ENCODE measurements around the gene BCL7A.

BCL7A gene

GRCh38 chr12:122079532-122080081 is 57.9 kb downstream of the BCL7A start:
- DNase-seq: no peak

GRCh38 chr12:122080149-122081082 is 58.7 kb downstream of the BCL7A start:
- no peak for DNase-seq

DNA sequence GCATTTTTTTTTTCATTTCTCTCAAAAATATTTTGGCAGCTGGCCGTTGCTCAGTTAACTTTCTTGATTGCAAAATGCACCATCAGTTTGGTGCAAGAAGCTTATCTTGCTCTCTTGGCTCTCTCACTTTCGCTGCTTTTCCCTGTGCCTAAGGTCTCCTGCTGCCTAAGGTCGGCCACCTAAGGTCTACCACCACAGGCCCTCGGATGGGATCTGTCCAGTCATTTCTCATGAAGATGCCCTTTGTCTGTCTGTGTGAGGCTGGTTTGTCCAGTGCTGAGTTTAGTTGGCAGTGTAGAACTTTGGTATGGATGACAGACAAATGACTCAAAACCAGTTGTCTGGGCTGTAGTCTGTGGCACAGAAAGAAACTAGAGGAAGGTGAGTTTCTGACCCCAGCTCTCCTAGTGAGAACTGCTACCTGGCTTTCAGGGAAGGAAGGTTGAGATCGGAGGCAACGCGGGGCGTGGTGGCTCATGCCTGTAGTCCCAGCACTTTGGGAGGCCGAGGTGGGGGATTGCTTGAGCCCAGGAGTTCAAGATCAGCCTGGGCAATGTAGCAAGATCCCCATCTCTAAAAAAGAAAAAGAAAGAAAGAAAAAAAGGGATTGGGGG is 59.5 kb downstream of the BCL7A start:
- no peak for DNase-seq

DNA sequence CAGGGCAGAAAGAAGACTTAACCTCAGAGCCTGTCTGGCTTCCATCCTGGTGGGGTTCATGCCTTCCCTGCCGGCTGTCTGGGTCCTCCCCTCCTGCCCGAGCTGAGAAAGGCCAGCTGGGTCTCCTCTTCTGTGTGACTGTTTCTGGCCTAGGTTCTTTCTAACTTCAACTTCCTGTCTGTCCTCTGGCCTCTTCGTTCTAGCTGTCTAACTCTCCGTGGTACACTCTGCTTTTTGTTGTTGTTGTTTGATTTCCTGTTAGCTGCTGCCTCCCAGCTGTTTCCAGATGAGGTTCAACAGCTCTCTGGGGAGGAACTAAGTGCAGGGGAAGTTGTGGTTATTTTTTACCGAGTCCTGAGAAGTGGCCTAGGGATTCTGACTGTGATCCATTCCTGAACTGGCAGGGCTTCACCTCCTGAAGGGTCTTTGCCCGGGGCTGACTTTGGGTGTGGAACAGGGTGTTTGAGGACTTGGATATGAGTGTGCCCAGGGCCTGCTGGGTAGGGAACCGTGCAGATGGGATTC is 60.1 kb downstream of the BCL7A start:
- DNase-seq: no peak

DNA sequence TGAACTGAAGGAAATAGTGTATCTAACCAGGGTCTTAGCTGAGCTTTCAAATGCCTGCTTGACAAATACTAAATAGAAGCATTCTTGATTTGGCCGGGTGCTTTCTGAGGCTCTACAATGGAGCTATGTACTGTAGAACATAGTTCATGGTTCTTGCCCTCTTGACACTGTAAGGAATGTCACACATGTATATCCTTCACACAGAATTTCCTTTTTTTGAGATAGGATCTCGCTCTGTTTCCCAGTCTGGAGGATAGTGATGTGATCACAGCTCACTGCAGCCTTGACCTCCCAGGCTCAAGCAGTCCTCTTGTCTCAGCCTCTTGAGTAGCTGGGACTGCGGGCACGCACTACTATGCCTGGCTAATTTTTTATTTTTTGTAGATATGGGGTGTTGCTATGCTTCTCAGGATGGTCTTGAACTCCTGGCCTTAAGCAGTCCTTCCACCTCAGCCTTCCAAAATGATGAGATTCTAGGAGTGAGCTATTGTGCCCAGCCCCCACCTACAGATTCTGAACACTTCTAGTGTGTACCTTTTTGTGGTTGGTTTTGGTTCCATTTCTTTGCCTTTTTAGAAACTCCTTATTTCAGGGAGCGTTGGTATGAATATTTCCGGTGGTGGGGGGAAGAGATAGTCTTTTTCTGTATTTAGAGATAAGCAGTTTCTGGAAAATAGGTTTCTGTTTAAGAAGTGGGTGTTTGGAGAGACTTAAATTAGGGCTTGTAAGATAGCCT is 61.1 kb downstream of the BCL7A start:
- DNase-seq: no peak

- DNase-seq: no peak
These were observed 63.2 kb downstream of the BCL7A start for GRCh38 chr12:122084857-122085405.

GRCh38 chr12:122085591-122085990 is 63.9 kb downstream of the BCL7A start:
- no peak for DNase-seq

DNA sequence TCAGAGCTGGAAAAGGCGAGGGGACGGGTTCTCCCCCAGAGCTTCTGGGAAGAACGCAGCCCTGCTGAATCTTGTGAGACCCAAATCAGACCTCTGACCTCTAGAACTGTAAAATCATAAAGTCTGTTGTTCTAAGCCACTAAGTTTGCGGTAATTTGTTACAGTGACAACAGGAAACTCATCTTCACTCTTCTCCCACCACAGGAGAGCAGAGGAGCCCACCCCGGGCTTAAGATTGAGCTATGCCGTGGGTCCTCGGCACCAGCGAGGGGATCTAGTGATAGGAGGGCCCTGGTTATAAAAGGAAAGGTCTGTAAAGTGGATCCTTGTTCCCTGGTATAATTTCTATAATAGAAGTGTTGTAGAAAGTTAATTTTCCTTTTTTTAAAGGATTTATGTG is 64.4 kb downstream of the BCL7A start:
- no peak for DNase-seq

- no peak for DNase-seq
These were observed 65.1 kb downstream of the BCL7A start for GRCh38 chr12:122086641-122087285.

DNA sequence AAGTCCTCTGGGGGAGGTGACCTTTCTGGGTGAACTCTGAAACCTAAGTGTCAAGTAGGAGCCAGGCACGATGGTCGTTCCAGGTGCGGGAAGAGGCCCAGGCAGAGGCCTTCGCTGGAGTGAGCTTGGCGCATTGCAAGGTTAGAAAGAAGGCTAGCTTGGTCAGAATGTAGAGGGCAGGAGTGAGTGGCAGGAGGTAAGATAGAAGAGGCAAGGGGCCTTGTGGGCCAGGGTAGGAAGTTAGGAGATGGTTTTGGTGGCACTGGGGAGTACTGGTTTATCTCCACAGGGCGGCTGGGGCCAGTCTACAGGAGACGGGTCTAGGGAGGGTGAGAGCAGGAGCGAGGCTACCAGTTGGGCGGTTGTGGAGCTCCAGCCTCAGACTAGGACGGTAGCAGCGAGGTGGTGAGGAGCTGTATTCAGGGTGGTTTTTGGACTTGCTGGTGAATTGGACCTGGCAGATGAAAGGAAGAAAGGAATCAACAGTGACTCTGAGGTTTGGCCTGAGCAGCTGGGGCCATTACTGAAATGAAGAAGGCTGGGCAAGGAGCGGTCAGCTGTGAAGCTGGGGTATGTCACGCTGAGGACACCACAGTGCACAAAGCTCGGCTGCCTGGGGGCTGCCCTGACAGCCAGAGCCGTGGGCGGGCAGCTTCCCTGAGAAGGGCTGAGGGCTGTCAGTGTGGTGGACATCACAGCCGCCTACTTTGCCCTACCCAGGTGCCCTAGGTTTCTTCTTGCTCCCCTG is 65.9 kb downstream of the BCL7A start:
- DNase-seq: no peak

DNA sequence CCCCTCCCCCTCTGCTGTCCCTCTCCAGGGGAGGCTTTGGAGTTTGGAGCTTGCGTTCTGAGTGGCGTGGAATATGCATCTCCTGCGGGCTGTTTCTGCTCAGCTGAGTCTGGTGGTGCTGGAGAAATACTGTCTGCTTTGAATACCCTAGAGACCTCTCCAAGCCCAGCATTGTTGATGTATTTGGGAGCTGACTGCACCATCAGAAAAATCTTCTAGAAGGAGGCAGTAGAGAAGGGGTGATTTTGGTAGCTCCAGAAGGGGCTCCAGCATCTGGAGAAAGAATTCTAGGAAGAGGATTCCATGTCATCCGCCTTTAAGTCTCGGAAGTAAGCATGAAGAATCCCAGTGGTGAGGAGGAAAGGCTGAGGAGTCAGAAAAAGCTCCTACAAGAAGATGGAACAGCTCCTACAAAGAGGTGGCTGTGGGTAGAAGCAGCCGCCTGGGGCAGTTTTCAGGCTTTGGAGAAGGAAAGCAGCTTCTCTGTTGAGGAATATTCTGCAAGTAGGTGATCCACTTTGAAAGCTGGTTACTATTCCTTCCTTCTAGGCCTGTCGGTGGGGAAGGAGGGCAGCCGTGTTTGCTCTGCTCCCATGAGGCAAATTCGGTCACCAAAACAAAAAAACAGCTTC is 66.6 kb downstream of the BCL7A start:
- no peak for DNase-seq

DNA sequence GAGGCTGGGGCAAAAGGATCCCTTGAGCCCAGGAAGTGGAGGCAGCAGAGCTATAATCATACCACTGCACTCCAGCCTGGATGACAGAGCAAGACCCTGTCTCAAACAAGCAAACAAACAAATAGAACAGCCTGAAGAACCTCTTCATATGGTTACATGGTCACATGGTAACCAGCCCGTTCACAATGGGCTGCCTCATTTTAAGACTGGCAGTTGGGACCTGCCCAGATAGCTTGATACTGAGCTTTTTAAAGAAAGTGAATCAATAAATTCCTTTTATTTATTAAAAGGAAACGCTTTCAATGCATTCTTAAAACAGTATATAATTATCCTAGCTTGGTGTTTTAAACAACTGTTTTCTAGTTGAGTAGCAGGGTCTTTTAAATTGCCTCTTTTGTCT is 67.4 kb downstream of the BCL7A start:
- no peak for DNase-seq

- no peak for DNase-seq
These were observed 69.3 kb downstream of the BCL7A start for GRCh38 chr12:122090759-122091515.

DNA sequence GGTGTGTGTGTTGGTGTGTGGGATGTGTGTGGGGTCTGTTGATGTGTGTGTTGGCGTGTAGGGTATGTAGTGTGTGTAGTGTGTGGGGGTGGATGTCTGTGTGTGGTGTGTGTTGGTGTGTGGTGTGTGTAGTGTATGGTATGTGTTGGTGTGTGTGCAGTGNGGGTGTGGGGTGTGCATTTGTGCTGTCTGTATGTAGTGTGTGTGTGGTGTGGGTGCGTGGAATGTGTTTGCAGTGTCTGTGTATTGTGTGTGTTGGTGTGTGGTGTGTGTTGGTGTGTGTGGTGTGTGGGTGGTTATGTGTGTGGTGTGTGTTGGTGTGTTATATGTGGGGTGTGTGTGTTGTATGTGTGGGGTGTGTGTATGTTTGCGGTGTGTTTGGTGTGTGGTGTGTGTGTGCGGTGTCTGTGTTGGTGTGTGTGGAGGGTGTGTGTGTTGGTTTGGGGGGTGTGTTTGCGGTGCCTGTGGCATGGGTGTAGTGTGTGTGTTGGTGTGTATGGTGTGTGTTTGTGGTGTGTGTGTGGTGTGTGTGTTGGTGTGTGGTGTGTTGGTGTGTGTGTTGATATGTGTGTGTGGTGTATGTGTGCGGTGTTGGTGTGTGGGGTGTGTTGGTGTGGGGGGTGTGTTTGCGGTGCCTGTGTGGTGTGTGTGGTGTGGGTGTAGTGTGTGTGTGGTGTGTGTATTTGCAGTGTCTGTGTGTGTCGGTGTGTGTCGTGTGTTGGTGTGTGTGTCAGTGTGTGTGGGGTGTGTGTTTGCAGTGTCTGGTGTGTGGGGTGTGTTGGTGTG is 71.6 kb downstream of the BCL7A start:
- no peak for DNase-seq

DNA sequence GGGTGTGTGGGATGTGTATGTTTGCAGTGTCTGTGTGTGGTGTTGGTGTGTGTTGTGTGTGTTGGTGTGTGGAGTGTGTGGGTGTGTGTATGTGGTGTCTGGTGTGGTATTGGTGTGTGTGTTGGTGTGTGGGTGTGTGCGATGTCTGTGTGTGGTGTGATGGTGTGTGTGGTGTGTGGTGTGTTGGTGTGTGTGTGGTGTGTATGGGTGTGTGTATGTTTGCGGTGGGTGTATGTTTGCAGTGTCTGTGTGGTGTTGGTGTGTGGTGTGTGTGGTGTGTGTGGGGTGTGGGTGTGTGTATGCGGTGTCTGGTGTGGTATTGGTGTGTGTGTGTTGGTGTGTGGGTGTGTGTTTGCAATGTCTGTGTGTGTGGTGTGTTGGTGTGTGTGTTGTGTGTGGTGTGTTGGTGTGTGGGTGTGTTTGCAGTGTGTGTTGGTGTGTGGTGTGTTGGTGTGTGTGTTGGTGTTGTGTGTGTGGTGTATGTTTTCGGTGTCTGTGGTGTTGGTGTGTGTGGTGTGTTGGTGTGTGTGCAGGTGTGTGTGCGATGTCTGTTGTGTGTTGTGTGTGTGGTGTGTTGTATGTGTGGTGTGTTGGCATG is 72.6 kb downstream of the BCL7A start:
- no peak for DNase-seq

DNA sequence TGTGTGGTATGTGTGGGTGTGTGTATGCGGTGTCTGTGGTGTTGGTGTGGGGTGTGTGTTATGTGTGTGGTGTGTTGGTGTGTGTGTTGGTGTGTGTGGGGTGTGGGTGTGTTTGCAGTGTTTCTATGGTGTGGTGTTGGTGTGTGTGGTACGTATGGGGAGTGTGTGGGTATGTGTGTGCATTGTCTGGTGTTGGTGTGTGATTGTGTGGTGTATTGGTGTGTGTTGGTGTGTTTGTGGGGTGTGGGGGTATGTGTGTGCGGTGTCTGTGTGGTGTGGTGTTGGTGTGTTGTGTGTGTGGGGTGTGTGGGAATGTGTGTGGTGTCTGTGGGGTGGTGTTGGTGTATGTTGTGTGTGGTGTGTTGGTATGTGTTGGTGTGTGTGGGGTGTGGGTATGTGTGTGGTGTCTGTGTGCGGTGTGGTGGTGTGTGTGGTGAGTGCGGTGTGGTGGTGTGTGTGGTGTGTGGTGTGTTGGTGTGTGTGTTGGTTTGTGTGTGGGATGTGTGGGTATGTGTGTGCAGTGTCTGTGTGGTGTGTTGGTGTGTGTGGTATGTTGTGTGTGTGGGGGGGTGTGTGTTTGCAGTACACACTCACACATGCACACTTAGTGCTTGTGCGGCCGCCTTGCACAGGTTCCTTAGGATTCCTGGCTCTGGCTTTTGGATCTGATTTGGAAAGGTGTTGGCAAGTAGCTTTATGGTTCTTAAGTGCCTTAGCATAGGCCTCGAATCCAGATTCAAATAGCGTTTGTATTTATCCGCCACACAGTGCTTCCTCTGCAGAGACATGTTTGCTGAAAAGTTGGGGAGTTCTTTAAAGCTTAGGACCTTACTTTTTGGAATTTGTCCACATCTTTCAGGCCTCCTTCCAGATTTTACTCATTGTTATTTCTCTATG is 73.3 kb downstream of the BCL7A start:
- DNase-seq: no peak

DNA sequence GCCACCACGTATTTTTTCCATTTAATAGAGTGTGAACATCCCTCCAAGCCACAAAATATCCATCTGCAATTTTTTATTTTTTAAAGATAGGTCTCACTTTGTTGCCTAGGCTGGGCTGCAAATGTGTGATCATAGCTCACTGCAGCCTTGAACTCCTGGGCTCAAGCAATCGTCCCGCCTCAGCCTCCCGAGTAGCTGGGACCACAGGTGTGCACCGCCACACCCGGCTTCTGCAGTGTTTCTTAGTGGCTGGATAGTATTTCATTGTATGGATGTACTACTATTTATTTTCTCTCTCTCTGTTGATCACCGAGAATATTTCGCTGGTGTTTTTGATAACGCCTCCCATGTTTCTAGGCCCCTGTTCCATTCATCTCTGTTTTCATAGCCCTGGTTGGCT is 74.3 kb downstream of the BCL7A start:
- no peak for DNase-seq

DNA sequence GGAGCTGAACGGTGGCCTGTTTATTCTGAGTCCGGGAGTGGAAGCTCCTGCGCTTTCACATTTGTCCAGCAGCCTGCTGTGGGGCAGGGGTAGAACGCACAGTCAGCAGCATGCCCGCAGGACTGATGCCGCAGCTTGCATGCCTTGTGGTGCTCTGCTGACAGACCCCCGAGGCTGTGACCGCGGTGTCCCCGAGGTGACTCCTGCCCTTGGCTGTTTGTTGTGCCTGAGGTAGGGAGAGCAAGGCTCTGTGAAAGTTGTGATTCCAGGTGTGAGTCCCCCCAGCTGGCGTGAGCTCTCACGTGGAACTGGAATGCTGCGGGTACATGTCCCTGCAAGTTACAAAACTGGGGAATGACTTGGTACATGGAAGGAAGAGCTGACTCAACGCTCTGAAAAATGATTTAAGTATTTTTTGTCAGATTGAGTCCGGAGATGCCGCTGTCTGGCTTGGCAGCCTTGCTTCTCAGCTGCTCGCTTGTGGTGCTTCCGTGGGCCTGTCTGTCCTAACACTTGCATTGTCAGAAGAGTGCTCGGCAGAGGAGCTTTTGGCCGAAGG is 75.0 kb downstream of the BCL7A start:
- no peak for DNase-seq

All from activated CD4-positive, CD25-positive, alpha-beta regulatory T cell treated with anti-CD3 and anti-CD28 coated beads, Interleukin-2, amount 50 U/mL, for 72 hours (primary cell).